NCI-H82 treated with DMSO at 0.1 percent for 48 hours (cell line): ENCODE results near the gene ACSL6.
A peak's percentile ranks its signal among the peaks of the same experiment; 100 is the strongest.

ENCODE experiments used
- DNase-seq: peaks from one replicate; lab custom pipeline; 2025; ENCODE audit not compliant: unreplicated experiment; lab: John Stamatoyannopoulos, UW

ACSL6 gene

GRCh38 chr5:131999441-132000240 is 11.8 kb downstream of the ACSL6 start:
- peak; percentile 15 for DNase-seq

GRCh38 chr5:131999041-131999440 is 12.4 kb downstream of the ACSL6 start:
- DNase-seq = no peak

- DNase-seq = no peak
Observed at GRCh38 chr5:131998431-131999040, 12.9 kb downstream of the ACSL6 start.

GRCh38 chr5:131997727-131998117 is 13.7 kb downstream of the ACSL6 start:
- no peak for DNase-seq

GRCh38 chr5:131997026-131997726 is 14.3 kb downstream of the ACSL6 start:
- DNase-seq = no peak

GRCh38 chr5:131996210-131997025 is 15.0 kb downstream of the ACSL6 start:
- no peak for DNase-seq

- DNase-seq = no peak
Observed at GRCh38 chr5:131994533-131995226, 16.8 kb downstream of the ACSL6 start.

- no peak for DNase-seq
Observed at GRCh38 chr5:131994090-131994489, 17.4 kb downstream of the ACSL6 start.

GRCh38 chr5:131993676-131994075 is 17.8 kb downstream of the ACSL6 start:
- no peak for DNase-seq

GRCh38 chr5:131992370-131992769 is 19.1 kb downstream of the ACSL6 start:
- DNase-seq = no peak

GRCh38 chr5:131991593-131992324 is 19.7 kb downstream of the ACSL6 start:
- DNase-seq = no peak

- DNase-seq = no peak
Observed at GRCh38 chr5:131990716-131991115, 20.7 kb downstream of the ACSL6 start.

GRCh38 chr5:131988601-131989000 is 22.9 kb downstream of the ACSL6 start:
- DNase-seq = no peak

GRCh38 chr5:131987251-131987650 is 24.2 kb downstream of the ACSL6 start:
- DNase-seq = no peak

GRCh38 chr5:131986161-131986912 is 25.1 kb downstream of the ACSL6 start:
- DNase-seq = no peak

GRCh38 chr5:131984956-131985665 is 26.3 kb downstream of the ACSL6 start:
- DNase-seq = no peak

- no peak for DNase-seq
Observed at GRCh38 chr5:131983244-131983771, 28.1 kb downstream of the ACSL6 start.

- no peak for DNase-seq
Observed at GRCh38 chr5:131981516-131981915, 29.9 kb downstream of the ACSL6 start.
